Measurements from ENCODE around the gene LENG9. TPM values are rescaled to one million over a fixed set of nuclear protein-coding genes. Genes with fewer than 3 reads are reported as not detected.
"Not testable (repeated sequence)": the region's sequence is repeated elsewhere in the genome, so short reads cannot be mapped to it uniquely, and the experiment has no call there.

Gene LENG9
- total and polyA plus RNA-seq, 8 donors, result 1.3 to 14.5 (median 7.1) TPM

- Histone ChIP-seq H3K9me3 (no peaks in the 10 kb centered on the region), H3K36me3 (peaks cover 19 to 58% (median 54%) of the 10 kb centered on the region in 4 donors), H3K4me1 (peaks cover 43 to 70% (median 58%) of the 10 kb centered on the region in 4 donors), H3K4me3 (peak overlapping the region; percentile 73 to 95 (median 90)), H3K27me3 (no peaks in the 10 kb centered on the region), H3K27ac (peak overlapping the region; percentile 94 to 99 (median 98))
- intact Hi-C loops (cut with DNase I; ENCODE audit: low total_unique reads), result no loop called here
- WGBS, 5 donors, result 0 to 1% (median 1%) methylated on average over 34 of the region's 34 CpGs
- DNase-seq, result peak in 1 of 2 donors; percentile 89
- peak in 1 of 7 experiments; percentile 6 for TF ChIP-seq CTCF (IDR thresholded peaks at IDR 0.05)
- peak in 2 of 3 donors; percentile 2 to 3 for TF ChIP-seq POLR2AphosphoS5 (IDR thresholded peaks at IDR 0.05)
- TF ChIP-seq POLR2A (IDR thresholded peaks at IDR 0.05), result no peak
- TF ChIP-seq EP300 (IDR thresholded peaks at IDR 0.05), result no peak
Observed at GRCh38 chr19:54448040-54448773, 15.4 kb downstream of the LENG9 start.

GRCh38 chr19:54446349-54446748 is 17.2 kb downstream of the LENG9 start:
- H3K27me3 ChIP-seq; DNase-seq; H3K9me3 ChIP-seq; intact Hi-C loops (cut with DNase I; ENCODE audit: low total_unique reads); H3K27ac ChIP-seq: not testable (repeated sequence)
- Histone ChIP-seq H3K4me1 (peaks cover 27 to 51% (median 40%) of the 10 kb centered on the region in 4 donors), H3K4me3 (peak overlapping the region in 1 of 4 donors; percentile 3), H3K36me3 (peaks cover under 1 to 51% (median 42%) of the 10 kb centered on the region in 4 donors)
- WGBS, 5 donors, result 77 to 95% (median 87%) methylated on average over 15 of the region's 15 CpGs

GRCh38 chr19:54444737-54445136 is 18.8 kb downstream of the LENG9 start:
- H3K27ac ChIP-seq, result no peak overlapping the region
- 52 to 79% (median 66%) methylated on average over 7 of the region's 7 CpGs for WGBS, 5 donors

GRCh38 chr19:54440641-54441040 is 22.9 kb downstream of the LENG9 start:
- intact Hi-C loops (cut with DNase I; ENCODE audit: low total_unique reads), result no loop called here
- no peak for DNase-seq
- Histone ChIP-seq H3K4me1 (peaks cover 3 to 25% (median 19%) of the 10 kb centered on the region in 4 donors), H3K4me3 (no peak overlapping the region), H3K27me3 (no peaks in the 10 kb centered on the region), H3K36me3 (peaks cover 0 to 41% (median 34%) of the 10 kb centered on the region in 4 donors), H3K9me3 (no peaks in the 10 kb centered on the region), H3K27ac (no peak overlapping the region)
- 88 to 93% (median 91%) methylated on average over 5 of the region's 5 CpGs for WGBS, 5 donors
- TF ChIP-seq EP300 (IDR thresholded peaks at IDR 0.05), result no peak
- TF ChIP-seq POLR2AphosphoS5 (IDR thresholded peaks at IDR 0.05), result no peak

More at GRCh38 chr19:54444737-54445136, 18.8 kb downstream of the LENG9 start:
- no peak overlapping the region for H3K4me3 ChIP-seq
- peaks cover 12 to 36% (median 24%) of the 10 kb centered on the region in 4 donors for H3K4me1 ChIP-seq
- peaks cover 0 to 51% (median 42%) of the 10 kb centered on the region in 4 donors for H3K36me3 ChIP-seq
- H3K27me3 ChIP-seq, result no peaks in the 10 kb centered on the region
- intact Hi-C loops (cut with DNase I; ENCODE audit: low total_unique reads), result no loop called here
- peak in 1 of 2 donors; percentile 67 for DNase-seq
- TF ChIP-seq POLR2A (IDR thresholded peaks at IDR 0.05) (no peak), POLR2AphosphoS5 (IDR thresholded peaks at IDR 0.05) (no peak)
- H3K9me3 ChIP-seq, result no peaks in the 10 kb centered on the region

GRCh38 chr19:54439174-54439851 is 24.3 kb downstream of the LENG9 start:
- H3K4me3 ChIP-seq, result no peak overlapping the region
- TF ChIP-seq EP300 (IDR thresholded peaks at IDR 0.05) (no peak), POLR2AphosphoS5 (IDR thresholded peaks at IDR 0.05) (no peak), CTCF (IDR thresholded peaks at IDR 0.05) (peak in 1 of 7 experiments; percentile 16), POLR2A (IDR thresholded peaks at IDR 0.05) (no peak)
- 51 to 62% (median 55%) methylated on average over 15 of the region's 15 CpGs for WGBS, 5 donors
- H3K4me1 ChIP-seq, result peaks cover 11 to 27% (median 25%) of the 10 kb centered on the region in 4 donors
- H3K9me3 ChIP-seq, result no peaks in the 10 kb centered on the region
- H3K36me3 ChIP-seq, result peaks cover 0 to 28% (median 21%) of the 10 kb centered on the region in 4 donors
- H3K27ac ChIP-seq, result no peak overlapping the region
- DNase-seq, result peak; percentile 39 to 82
- H3K27me3 ChIP-seq, result no peaks in the 10 kb centered on the region
- intact Hi-C loops (cut with DNase I; ENCODE audit: low total_unique reads), result no loop called here

All from stomach (tissue), 9 donors.